ENCODE results near the gene SPTBN4. TPM values are rescaled to one million over a fixed set of nuclear protein-coding genes. Genes with fewer than 3 reads are reported as not detected.

The SPTBN4 gene
- total and polyA plus RNA-seq, 2 of the 4 experiments (the other 2 are of a cell fraction) = 0.72 to 0.91 TPM

DNA sequence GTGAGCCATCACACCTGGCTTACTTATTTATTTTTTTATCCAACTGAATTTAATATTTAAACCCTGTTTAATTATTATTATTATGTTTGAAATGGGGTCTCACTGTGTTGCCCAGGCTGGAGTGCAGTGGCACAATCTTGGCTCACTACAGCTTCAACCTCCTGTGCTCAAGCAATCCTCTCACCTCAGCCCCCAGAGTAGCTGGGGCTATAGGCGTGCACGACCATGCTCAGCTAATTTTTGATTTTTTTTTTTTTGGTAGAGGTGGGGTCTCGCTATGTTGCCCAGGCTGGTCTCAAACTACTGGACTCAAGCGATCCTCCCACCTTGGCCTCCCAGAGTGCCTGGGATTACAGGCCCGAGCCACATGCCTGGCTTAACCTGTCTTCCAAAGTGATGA is 32.5 kb downstream of the SPTBN4 start:
- Histone ChIP-seq H3K4me1 (ENCODE audit: control insufficient read depth, insufficient read depth, low read length) (no peaks in the 10 kb centered on the region), H3K9me3 (ENCODE audit: control insufficient read depth, insufficient read depth, low read length) (no peaks in the 10 kb centered on the region), H2BK5ac (ENCODE audit: low read depth, low read length, poor library complexity, severe bottlenecking) (no peak overlapping the region), H4K91ac (ENCODE audit: insufficient read depth, low read depth, low read length) (no peak overlapping the region), H4K8ac (ENCODE audit: low read depth in 2 of 2, low read length in 2 of 2) (no peak overlapping the region), H2BK15ac (ENCODE audit: low read depth, low read length) (no peak overlapping the region), H3K27ac (ENCODE audit: insufficient read depth, low read length) (no peak overlapping the region), H2AK9ac (replicated peaks; ENCODE audit: low read depth, low read length, poor library complexity) (no peak overlapping the region), H3K4ac (ENCODE audit: low read depth, low read length) (no peak overlapping the region), H2AFZ (replicated peaks; ENCODE audit: low read length, poor library complexity) (no peak overlapping the region), H3K27me3 (ENCODE audit: control insufficient read depth, insufficient read depth, low read length) (peaks cover 21% of the 10 kb centered on the region), H3K9me1 (ENCODE audit: insufficient read depth, low read length) (no peaks in the 10 kb centered on the region), H3K14ac (replicated peaks; ENCODE audit: low read depth, low read length) (no peak overlapping the region), H3K18ac (ENCODE audit: low read depth, low read length) (no peak overlapping the region), H3K4me2 (ENCODE audit: low read depth, low read length) (no peak overlapping the region), H3K23ac (ENCODE audit: low read depth, low read length) (no peak overlapping the region), H2BK20ac (ENCODE audit: low read depth, low read length) (no peak overlapping the region), H3K9ac (ENCODE audit: low read depth, low read length) (no peak overlapping the region), H4K5ac (ENCODE audit: low read depth, low read length) (no peak overlapping the region), H2AK5ac (ENCODE audit: low read depth, low read length) (no peak overlapping the region), H3K79me1 (ENCODE audit: low read depth in 1 of 2, low read length in 2 of 2) (no peaks in the 10 kb centered on the region), H4K20me1 (ENCODE audit: insufficient read depth, low read length) (no peaks in the 10 kb centered on the region), H3K4me3 (ENCODE audit: insufficient read depth, low read depth, low read length) (no peak overlapping the region), H2BK120ac (ENCODE audit: low read depth, low read length) (no peak overlapping the region), H3K36me3 (ENCODE audit: control insufficient read depth, insufficient read depth, low read length) (no peaks in the 10 kb centered on the region), H3K56ac (ENCODE audit: extremely low read depth, insufficient read depth, low read length) (no peak overlapping the region)
- ATAC-seq (ENCODE audit: low read depth) (no peak), DNase-seq (no peak)
- ChIA-PET CTCF (no interaction called here), POLR2A (ENCODE audit: unreplicated experiment) (no interaction called here)
- in situ Hi-C loops (cut with MboI; ENCODE audit: low sequenced_read_pairs) = no loop called here
- 40% methylated on average over 1 of the region's 5 CpGs; no CpG with 5 or more reads in 1 of the 2 experiments for WGBS, 2 experiments (ENCODE audit: extremely low coverage in 2 of 2, insufficient read length in 1 of 2)
- TF ChIP-seq NFE2L2 (IDR thresholded peaks at IDR 0.05; ENCODE audit: low read depth, low read length) (no peak), CEBPB (IDR thresholded peaks at IDR 0.05; ENCODE audit: low read depth, low read length) (no peak), RCOR1 (IDR thresholded peaks at IDR 0.05; ENCODE audit: insufficient replicate concordance, low read length) (no peak), RAD21 (IDR thresholded peaks at IDR 0.05; ENCODE audit: low read length) (no peak), SMC3 (IDR thresholded peaks at IDR 0.05; ENCODE audit: low read depth, low read length) (no peak), CHD1 (IDR thresholded peaks at IDR 0.05; ENCODE audit: low read depth, low read length) (no peak), FOS (IDR thresholded peaks at IDR 0.05; ENCODE audit: low read depth, low read length) (no peak), MXI1 (IDR thresholded peaks at IDR 0.05; ENCODE audit: borderline replicate concordance, low read depth, low read length) (no peak), RFX5 (IDR thresholded peaks at IDR 0.05; ENCODE audit: low read depth, low read length) (no peak), MAFK (IDR thresholded peaks at IDR 0.05; ENCODE audit: low read depth, low read length) (no peak), MAZ (IDR thresholded peaks at IDR 0.05; ENCODE audit: borderline replicate concordance, low read depth, low read length) (no peak), BHLHE40 (IDR thresholded peaks at IDR 0.05; ENCODE audit: low read depth, low read length) (no peak), POLR2A (IDR thresholded peaks at IDR 0.05; ENCODE audit: low read depth, low read length) (no peak)
- TF ChIP-seq, protein P1, sequence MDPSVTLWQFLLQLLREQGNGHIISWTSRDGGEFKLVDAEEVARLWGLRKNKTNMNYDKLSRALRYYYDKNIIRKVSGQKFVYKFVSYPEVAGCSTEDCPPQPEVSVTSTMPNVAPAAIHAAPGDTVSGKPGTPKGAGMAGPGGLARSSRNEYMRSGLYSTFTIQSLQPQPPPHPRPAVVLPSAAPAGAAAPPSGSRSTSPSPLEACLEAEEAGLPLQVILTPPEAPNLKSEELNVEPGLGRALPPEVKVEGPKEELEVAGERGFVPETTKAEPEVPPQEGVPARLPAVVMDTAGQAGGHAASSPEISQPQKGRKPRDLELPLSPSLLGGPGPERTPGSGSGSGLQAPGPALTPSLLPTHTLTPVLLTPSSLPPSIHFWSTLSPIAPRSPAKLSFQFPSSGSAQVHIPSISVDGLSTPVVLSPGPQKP (IDR thresholded peaks at IDR 0.05; ENCODE audit: borderline replicate concordance, low read depth, low read length) = no peak
- TF ChIP-seq, protein P2, sequence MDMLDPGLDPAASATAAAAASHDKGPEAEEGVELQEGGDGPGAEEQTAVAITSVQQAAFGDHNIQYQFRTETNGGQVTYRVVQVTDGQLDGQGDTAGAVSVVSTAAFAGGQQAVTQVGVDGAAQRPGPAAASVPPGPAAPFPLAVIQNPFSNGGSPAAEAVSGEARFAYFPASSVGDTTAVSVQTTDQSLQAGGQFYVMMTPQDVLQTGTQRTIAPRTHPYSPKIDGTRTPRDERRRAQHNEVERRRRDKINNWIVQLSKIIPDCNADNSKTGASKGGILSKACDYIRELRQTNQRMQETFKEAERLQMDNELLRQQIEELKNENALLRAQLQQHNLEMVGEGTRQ (IDR thresholded peaks at IDR 0.05; ENCODE audit: low read depth, low read length) = no peak
- TF ChIP-seq, protein P3, sequence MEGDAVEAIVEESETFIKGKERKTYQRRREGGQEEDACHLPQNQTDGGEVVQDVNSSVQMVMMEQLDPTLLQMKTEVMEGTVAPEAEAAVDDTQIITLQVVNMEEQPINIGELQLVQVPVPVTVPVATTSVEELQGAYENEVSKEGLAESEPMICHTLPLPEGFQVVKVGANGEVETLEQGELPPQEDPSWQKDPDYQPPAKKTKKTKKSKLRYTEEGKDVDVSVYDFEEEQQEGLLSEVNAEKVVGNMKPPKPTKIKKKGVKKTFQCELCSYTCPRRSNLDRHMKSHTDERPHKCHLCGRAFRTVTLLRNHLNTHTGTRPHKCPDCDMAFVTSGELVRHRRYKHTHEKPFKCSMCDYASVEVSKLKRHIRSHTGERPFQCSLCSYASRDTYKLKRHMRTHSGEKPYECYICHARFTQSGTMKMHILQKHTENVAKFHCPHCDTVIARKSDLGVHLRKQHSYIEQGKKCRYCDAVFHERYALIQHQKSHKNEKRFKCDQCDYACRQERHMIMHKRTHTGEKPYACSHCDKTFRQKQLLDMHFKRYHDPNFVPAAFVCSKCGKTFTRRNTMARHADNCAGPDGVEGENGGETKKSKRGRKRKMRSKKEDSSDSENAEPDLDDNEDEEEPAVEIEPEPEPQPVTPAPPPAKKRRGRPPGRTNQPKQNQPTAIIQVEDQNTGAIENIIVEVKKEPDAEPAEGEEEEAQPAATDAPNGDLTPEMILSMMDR (conservative IDR thresholded peaks at IDR 0.05; ENCODE audit: low read depth, low read length) = no peak
- BruUV-seq (replicated peaks) = no TSS peak
- dilution Hi-C loops (cut with HindIII; ENCODE audit: low sequenced_read_pairs, unreplicated experiment) = no loop called here
- intact Hi-C loops (cut with micrococcal nuclease) = loop anchor here (2.0 kb wide), 1 partner anchor 25 kb away; no protein-coding TSS in a partner anchor
